ENCODE results near the gene MAPK13. TPM values are rescaled to one million over a fixed set of nuclear protein-coding genes. Genes with fewer than 3 reads are reported as not detected.

Gene MAPK13
- total RNA-seq, 4 donors from 2014 or later = 62.2 to 136 (median 104) TPM

GRCh38 chr6:36160147-36160760 lies 29.9 kb downstream of the MAPK13 start:
- DNase-seq = no peak
- TF ChIP-seq POLR2A (IDR thresholded peaks at IDR 0.05) = no peak
- TF ChIP-seq CTCF (IDR thresholded peaks at IDR 0.05) = no peak
- no peaks in the 10 kb centered on the region for H3K36me3 ChIP-seq
- H3K27me3 ChIP-seq = no peaks in the 10 kb centered on the region
- H3K27ac ChIP-seq = no peak overlapping the region
- H3K4me1 ChIP-seq = no peaks in the 10 kb centered on the region
- H3K4me3 ChIP-seq = no peak overlapping the region
- no peaks in the 10 kb centered on the region for H3K9me3 ChIP-seq
- intact Hi-C loops (cut with DNase I) = no loop called here
- 93 to 98% methylated on average over 4 of the region's 4 CpGs for WGBS, 2 donors

- H3K27me3 ChIP-seq = no peaks in the 10 kb centered on the region
- H3K36me3 ChIP-seq = no peaks in the 10 kb centered on the region
- H3K27ac ChIP-seq = no peak overlapping the region
- 75 to 88% methylated on average over 2 of the region's 2 CpGs for WGBS, 2 donors
- H3K9me3 ChIP-seq = no peaks in the 10 kb centered on the region
- no peak for DNase-seq
- no peak overlapping the region for H3K4me3 ChIP-seq
- no peaks in the 10 kb centered on the region for H3K4me1 ChIP-seq
- TF ChIP-seq CTCF (IDR thresholded peaks at IDR 0.05) (no peak), POLR2A (IDR thresholded peaks at IDR 0.05) (no peak)
- intact Hi-C loops (cut with DNase I) = no loop called here
Observed at GRCh38 chr6:36169023-36170007, 39.0 kb downstream of the MAPK13 start.

GRCh38 chr6:36170704-36171103 lies 40.4 kb downstream of the MAPK13 start:
- intact Hi-C loops (cut with DNase I) = no loop called here
- 94 to 96% methylated on average over 2 of the region's 2 CpGs for WGBS, 2 donors
- TF ChIP-seq POLR2A (IDR thresholded peaks at IDR 0.05) (no peak), CTCF (IDR thresholded peaks at IDR 0.05) (no peak)

GRCh38 chr6:36171573-36171972 lies 41.3 kb downstream of the MAPK13 start:
- no peaks in the 10 kb centered on the region for H3K4me1 ChIP-seq
- 78 to 84% methylated on average over 2 of the region's 2 CpGs for WGBS, 2 donors
- no peak overlapping the region for H3K4me3 ChIP-seq
- no peaks in the 10 kb centered on the region for H3K9me3 ChIP-seq
- no peak for DNase-seq
- no peaks in the 10 kb centered on the region for H3K36me3 ChIP-seq
- TF ChIP-seq POLR2A (IDR thresholded peaks at IDR 0.05) (no peak), CTCF (IDR thresholded peaks at IDR 0.05) (no peak)
- intact Hi-C loops (cut with DNase I) = no loop called here
- H3K27me3 ChIP-seq = no peaks in the 10 kb centered on the region
- H3K27ac ChIP-seq = no peak overlapping the region

More at GRCh38 chr6:36170704-36171103, 40.4 kb downstream of the MAPK13 start:
- no peaks in the 10 kb centered on the region for H3K36me3 ChIP-seq
- no peaks in the 10 kb centered on the region for H3K4me1 ChIP-seq
- no peaks in the 10 kb centered on the region for H3K27me3 ChIP-seq
- H3K27ac ChIP-seq = no peak overlapping the region
- H3K9me3 ChIP-seq = no peaks in the 10 kb centered on the region
- H3K4me3 ChIP-seq = no peak overlapping the region
- no peak for DNase-seq

- Histone ChIP-seq H3K36me3 (no peaks in the 10 kb centered on the region), H3K27ac (no peak overlapping the region), H3K27me3 (no peaks in the 10 kb centered on the region), H3K4me1 (no peaks in the 10 kb centered on the region), H3K9me3 (peaks cover 0 to 2% (median 0%) of the 10 kb centered on the region in 3 donors), H3K4me3 (no peak overlapping the region)
- DNase-seq = no peak
- intact Hi-C loops (cut with DNase I) = no loop called here
- TF ChIP-seq POLR2A (IDR thresholded peaks at IDR 0.05) (no peak), CTCF (IDR thresholded peaks at IDR 0.05) (no peak)
Observed at GRCh38 chr6:36177166-36177565, 46.9 kb downstream of the MAPK13 start.

All from esophagus squamous epithelium (tissue), 5 donors.